HEK293 (cell line): ENCODE data around the gene TNNI3.

Experiments
- BCL6B ChIP-seq: fragments of 450-650 bp; formaldehyde crosslinking; IDR thresholded peaks from 2 replicates; pipeline ENCODE4 v1.5.1; 2017; ENCODE audit warnings: missing biosample characterization, missing genetic modification characterization
- GFI1B ChIP-seq: fragments of 450-650 bp; formaldehyde crosslinking; IDR thresholded peaks from 2 replicates; pipeline ENCODE4 v1.5.1; 2016; ENCODE audit warnings: missing biosample characterization, missing genetic modification characterization
- HOXA7 ChIP-seq: sonication (generic); formaldehyde crosslinking; IDR thresholded peaks from 2 replicates; pipeline ENCODE4 v1.8.1; 2022; ENCODE audit warnings: missing genetic modification reagents, borderline replicate concordance
- MEIS1 ChIP-seq: sonication (generic); formaldehyde crosslinking; IDR thresholded peaks from 2 replicates; pipeline ENCODE4 v1.8.1; 2022; ENCODE audit warnings: missing genetic modification reagents, mild to moderate bottlenecking, borderline replicate concordance
- TSHZ1 ChIP-seq: fragments of 450-650 bp; formaldehyde crosslinking; IDR thresholded peaks from 2 replicates; pipeline ENCODE4 v1.5.1; 2016; ENCODE audit warnings: missing biosample characterization, missing genetic modification characterization, borderline replicate concordance
- ZBTB1 ChIP-seq: fragments of 450-650 bp; formaldehyde crosslinking; IDR thresholded peaks from 2 replicates; pipeline ENCODE4 v1.5.1; 2016; ENCODE audit warnings: missing biosample characterization, missing genetic modification characterization
- ZBTB11 ChIP-seq: fragments of 450-650 bp; formaldehyde crosslinking; conservative IDR thresholded peaks from 2 replicates; pipeline ENCODE4 v1.5.1; 2016; ENCODE audit warnings: low read depth, missing biosample characterization, missing genetic modification characterization
- ZEB2 ChIP-seq: fragments of 450-650 bp; formaldehyde crosslinking; IDR thresholded peaks from 2 replicates; pipeline ENCODE4 v1.5.1; 2016; ENCODE audit warnings: missing biosample characterization, missing genetic modification characterization
- ZFP37 ChIP-seq: fragments of 450-650 bp; formaldehyde crosslinking; IDR thresholded peaks from 2 replicates; pipeline ENCODE4 v1.5.1; 2016; ENCODE audit warnings: missing biosample characterization, missing genetic modification characterization
- ZFP69B ChIP-seq: fragments of 450-650 bp; formaldehyde crosslinking; IDR thresholded peaks from 2 replicates; pipeline ENCODE4 v1.5.1; 2016; ENCODE audit warnings: missing biosample characterization, missing genetic modification characterization
- ZNF114 ChIP-seq: fragments of 450-650 bp; formaldehyde crosslinking; IDR thresholded peaks from 2 replicates; pipeline ENCODE4 v1.5.0; 2017; ENCODE audit warnings: missing biosample characterization, missing genetic modification characterization
- ZNF138 ChIP-seq: fragments of 450-650 bp; formaldehyde crosslinking; IDR thresholded peaks from 2 replicates; pipeline ENCODE4 v1.5.1; 2016; ENCODE audit warnings: missing biosample characterization, missing genetic modification characterization, borderline replicate concordance
- ZNF146 ChIP-seq: fragments of 450-650 bp; formaldehyde crosslinking; IDR thresholded peaks from 2 replicates; pipeline ENCODE4 v1.5.1; 2016; ENCODE audit warnings: missing biosample characterization, missing genetic modification characterization
- ZNF155 ChIP-seq: fragments of 450-650 bp; formaldehyde crosslinking; IDR thresholded peaks from 2 replicates; pipeline ENCODE4 v1.5.1; 2016; ENCODE audit warnings: missing biosample characterization, missing genetic modification characterization
- ZNF175 ChIP-seq: fragments of 450-650 bp; formaldehyde crosslinking; IDR thresholded peaks from 2 replicates; pipeline ENCODE4 v1.5.1; 2016; ENCODE audit warnings: missing biosample characterization, missing genetic modification characterization
- ZNF184 ChIP-seq: fragments of 450-650 bp; IDR thresholded peaks from 2 replicates; pipeline ENCODE4 v1.5.1; 2018; ENCODE audit warnings: missing biosample characterization, mild to moderate bottlenecking, missing genetic modification characterization
- ZNF2 ChIP-seq: fragments of 450-650 bp; formaldehyde crosslinking; IDR thresholded peaks from 2 replicates; pipeline ENCODE4 v1.5.1; 2016; ENCODE audit warnings: missing biosample characterization, missing genetic modification characterization
- ZNF202 ChIP-seq: fragments of 450-650 bp; formaldehyde crosslinking; IDR thresholded peaks from 2 replicates; pipeline ENCODE4 v1.5.1; 2016; ENCODE audit warnings: missing biosample characterization, missing genetic modification characterization, borderline replicate concordance
- ZNF211 ChIP-seq: fragments of 450-650 bp; formaldehyde crosslinking; IDR thresholded peaks from 2 replicates; pipeline ENCODE4 v1.5.1; 2016; ENCODE audit warnings: low read depth, missing biosample characterization, missing genetic modification characterization
- ZNF23 ChIP-seq: fragments of 450-650 bp; formaldehyde crosslinking; IDR thresholded peaks from 2 replicates; pipeline ENCODE4 v1.5.1; 2016; ENCODE audit warnings: missing biosample characterization, missing genetic modification characterization, borderline replicate concordance
- ZNF292 ChIP-seq: fragments of 450-650 bp; formaldehyde crosslinking; IDR thresholded peaks from 2 replicates; pipeline ENCODE4 v1.5.1; 2016; ENCODE audit warnings: low read depth, missing biosample characterization, missing genetic modification characterization, borderline replicate concordance
- ZNF404 ChIP-seq: fragments of 450-650 bp; formaldehyde crosslinking; IDR thresholded peaks from 2 replicates; pipeline ENCODE4 v1.5.1; 2017; ENCODE audit warnings: missing biosample characterization, missing genetic modification characterization
- ZNF416 ChIP-seq: fragments of 450-650 bp; formaldehyde crosslinking; IDR thresholded peaks from 2 replicates; pipeline ENCODE4 v1.5.1; 2016; ENCODE audit warnings: missing biosample characterization, missing genetic modification characterization
- ZNF423 ChIP-seq: fragments of 450-650 bp; formaldehyde crosslinking; IDR thresholded peaks from 2 replicates; pipeline ENCODE4 v1.5.1; 2016; ENCODE audit warnings: missing biosample characterization, missing genetic modification characterization
- ZNF473 ChIP-seq: fragments of 450-650 bp; formaldehyde crosslinking; IDR thresholded peaks from 2 replicates; pipeline ENCODE4 v1.5.1; 2017; ENCODE audit warnings: missing biosample characterization, missing genetic modification characterization
- ZNF510 ChIP-seq: fragments of 450-650 bp; formaldehyde crosslinking; IDR thresholded peaks from 2 replicates; pipeline ENCODE4 v1.5.1; 2018; ENCODE audit warnings: mild to moderate bottlenecking, missing genetic modification characterization, missing biosample characterization; ENCODE audit not compliant: insufficient replicate concordance
- ZNF513 ChIP-seq: fragments of 450-650 bp; IDR thresholded peaks from 2 replicates; pipeline ENCODE4 v1.5.1; 2018; ENCODE audit warnings: missing biosample characterization, missing genetic modification characterization
- ZNF776 ChIP-seq: fragments of 450-650 bp; formaldehyde crosslinking; IDR thresholded peaks from 2 replicates; pipeline ENCODE4 v1.5.0; 2017; ENCODE audit warnings: missing biosample characterization, missing genetic modification characterization, borderline replicate concordance
- ZSCAN23 ChIP-seq: fragments of 450-650 bp; formaldehyde crosslinking; IDR thresholded peaks from 2 replicates; pipeline ENCODE4 v1.5.1; 2016; ENCODE audit warnings: missing biosample characterization, missing genetic modification characterization
- ZSCAN5A ChIP-seq: fragments of 450-650 bp; formaldehyde crosslinking; IDR thresholded peaks from 2 replicates; pipeline ENCODE4 v1.5.1; 2016; ENCODE audit warnings: missing biosample characterization, missing genetic modification characterization

The TNNI3 gene

GRCh38 chr19:55117663-55118391, 39.7 kb downstream of the TNNI3 start (continued):
- TF ChIP-seq ZNF114 (no peak), ZNF138 (no peak), ZNF776 (tag by site-specific recombination) (no peak), ZNF510 (tag by site-specific recombination) (no peak), ZNF23 (tag by site-specific recombination) (no peak), ZSCAN23 (tag by site-specific recombination) (no peak), GFI1B (tag by site-specific recombination) (no peak), ZNF211 (tag by site-specific recombination) (no peak), HOXA7 (no peak), ZFP69B (tag by site-specific recombination) (peak; percentile 75), ZBTB1 (tag by site-specific recombination) (no peak), ZNF202 (tag by site-specific recombination) (no peak), ZNF423 (tag by site-specific recombination) (no peak), ZNF155 (no peak), ZFP37 (tag by site-specific recombination) (peak; percentile 61), ZSCAN5A (tag by site-specific recombination) (no peak), ZNF146 (tag by site-specific recombination) (no peak), MEIS1 (CRISPR knock-in tag) (no peak), ZNF513 (tag by site-specific recombination) (no peak), ZNF404 (tag by site-specific recombination) (no peak), BCL6B (tag by site-specific recombination) (no peak), ZBTB11 (tag by site-specific recombination) (peak; percentile 86), ZNF175 (no peak), ZNF184 (no peak), ZNF473 (tag by site-specific recombination) (no peak), ZNF2 (tag by site-specific recombination) (peak; percentile 91), TSHZ1 (tag by site-specific recombination) (no peak), ZNF416 (tag by site-specific recombination) (no peak; the same call in 1 of the 2 replicates), ZEB2 (peak; percentile 71), ZNF292 (tag by site-specific recombination) (no peak)
